ENCODE measurements around the gene PRMT2.

The PRMT2 gene

GRCh38 chr21:46603228-46603627 lies 32.2 kb upstream of the PRMT2 start:
- Histone ChIP-seq H3K4me3 (ENCODE audit: insufficient read depth in 1 of 2, low read depth in 1 of 2, low read length in 2 of 2) (no peak overlapping the region), H2AK5ac (ENCODE audit: low read length, severe bottlenecking) (no peak overlapping the region), H2BK5ac (ENCODE audit: low read depth, low read length, poor library complexity, severe bottlenecking) (no peak overlapping the region), H2BK12ac (ENCODE audit: low read length in 2 of 2) (no peak overlapping the region), H3K4me1 (ENCODE audit: control insufficient read depth, insufficient read depth, low read depth, low read length) (peaks cover 3% of the 10 kb centered on the region), H2AFZ (ENCODE audit: low read depth, low read length) (no peak overlapping the region), H3K18ac (ENCODE audit: low read depth in 1 of 2, low read length in 2 of 2) (no peak overlapping the region), H3K9me3 (ENCODE audit: control insufficient read depth, low read length) (peaks cover 2% of the 10 kb centered on the region), H3K4me2 (ENCODE audit: low read length, poor library complexity, severe bottlenecking) (no peak overlapping the region), H4K8ac (ENCODE audit: low read length) (no peak overlapping the region), H3K27ac (ENCODE audit: low read length, poor library complexity, severe bottlenecking) (no peak overlapping the region), H4K91ac (ENCODE audit: low read length) (no peak overlapping the region), H3K4ac (ENCODE audit: low read depth in 1 of 2, low read length in 2 of 2) (no peak overlapping the region), H3K36me3 (ENCODE audit: control insufficient read depth in 1 of 2, insufficient read depth in 2 of 2, low read depth in 1 of 2, low read length in 2 of 2) (no peaks in the 10 kb centered on the region), H3K23ac (ENCODE audit: low read length in 2 of 2) (no peak overlapping the region), H3K27me3 (ENCODE audit: control insufficient read depth in 1 of 2, insufficient read depth in 1 of 2, low read length in 2 of 2) (peaks cover 4 to 20% of the 10 kb centered on the region in 2 experiments), H2BK120ac (ENCODE audit: low read depth, low read length) (no peak overlapping the region), H2BK15ac (ENCODE audit: low read depth, poor library complexity, severe bottlenecking) (no peak overlapping the region), H3K9ac (ENCODE audit: low read length) (no peak overlapping the region), H3K79me1 (replicated peaks; ENCODE audit: low read length, poor library complexity, severe bottlenecking) (no peaks in the 10 kb centered on the region), H3K14ac (ENCODE audit: low read length in 2 of 2) (no peak overlapping the region)
- no peak for DNase-seq
- WGBS = 87% methylated on average over 4 of the region's 9 CpGs

- Histone ChIP-seq H3K4me2 (ENCODE audit: low read length, poor library complexity, severe bottlenecking) (no peak overlapping the region), H3K9me3 (ENCODE audit: control insufficient read depth, low read length) (peaks cover 5% of the 10 kb centered on the region), H4K8ac (ENCODE audit: low read length) (no peak overlapping the region), H3K27ac (ENCODE audit: low read length, poor library complexity, severe bottlenecking) (no peak overlapping the region), H2BK120ac (ENCODE audit: low read depth, low read length) (no peak overlapping the region), H2AK5ac (ENCODE audit: low read length, severe bottlenecking) (no peak overlapping the region), H2BK15ac (ENCODE audit: low read depth, poor library complexity, severe bottlenecking) (no peak overlapping the region), H3K36me3 (ENCODE audit: control insufficient read depth in 1 of 2, insufficient read depth in 2 of 2, low read depth in 1 of 2, low read length in 2 of 2) (no peaks in the 10 kb centered on the region), H3K27me3 (ENCODE audit: control insufficient read depth in 1 of 2, insufficient read depth in 1 of 2, low read length in 2 of 2) (peaks cover 7 to 31% of the 10 kb centered on the region in 2 experiments), H2BK5ac (ENCODE audit: low read depth, low read length, poor library complexity, severe bottlenecking) (no peak overlapping the region), H3K4me3 (ENCODE audit: insufficient read depth in 1 of 2, low read depth in 1 of 2, low read length in 2 of 2) (no peak overlapping the region), H3K18ac (ENCODE audit: low read depth in 1 of 2, low read length in 2 of 2) (no peak overlapping the region), H3K4ac (ENCODE audit: low read depth in 1 of 2, low read length in 2 of 2) (no peak overlapping the region), H3K9ac (ENCODE audit: low read length) (no peak overlapping the region), H3K14ac (ENCODE audit: low read length in 2 of 2) (no peak overlapping the region), H3K79me1 (replicated peaks; ENCODE audit: low read length, poor library complexity, severe bottlenecking) (no peaks in the 10 kb centered on the region), H4K91ac (ENCODE audit: low read length) (no peak overlapping the region), H2AFZ (ENCODE audit: low read depth, low read length) (no peak overlapping the region), H3K4me1 (ENCODE audit: control insufficient read depth, insufficient read depth, low read depth, low read length) (no peaks in the 10 kb centered on the region), H2BK12ac (ENCODE audit: low read length in 2 of 2) (no peak overlapping the region), H3K23ac (ENCODE audit: low read length in 2 of 2) (no peak overlapping the region)
- WGBS = 79% methylated on average over 8 of the region's 9 CpGs
- DNase-seq = no peak
Measured at GRCh38 chr21:46604329-46604974, 31.0 kb upstream of the PRMT2 start.

GRCh38 chr21:46604975-46605766 lies 30.3 kb upstream of the PRMT2 start, which contains the start of gene S100B:
Gene S100B, minus strand, starts transcription at chr21:46605082. Its CDS starts 2,667 bp downstream, at chr21:46602415.
- H3K27ac ChIP-seq (ENCODE audit: low read length, poor library complexity, severe bottlenecking) = no peak within 1 kb of the TSS
- WGBS = 84% methylated on average over 15 of the region's 15 CpGs
- no peak within 1 kb of the TSS for H3K9ac ChIP-seq (ENCODE audit: low read length)
- H3K23ac ChIP-seq (ENCODE audit: low read length in 2 of 2) = no peak within 1 kb of the TSS
- no peak within 1 kb of the TSS for H2BK120ac ChIP-seq (ENCODE audit: low read depth, low read length)
- peaks cover 6% of the 10 kb centered on the region for H3K9me3 ChIP-seq (ENCODE audit: control insufficient read depth, low read length)
- no peaks in the 10 kb centered on the region for H3K4me1 ChIP-seq (ENCODE audit: control insufficient read depth, insufficient read depth, low read depth, low read length)
- H3K27me3 ChIP-seq (ENCODE audit: control insufficient read depth in 1 of 2, insufficient read depth in 1 of 2, low read length in 2 of 2) = peaks cover 8 to 38% of the 10 kb centered on the region in 2 experiments
- no peak within 1 kb of the TSS for H3K4ac ChIP-seq (ENCODE audit: low read depth in 1 of 2, low read length in 2 of 2)
- no peak within 1 kb of the TSS for H3K14ac ChIP-seq (ENCODE audit: low read length in 2 of 2)
- H3K36me3 ChIP-seq (ENCODE audit: control insufficient read depth in 1 of 2, insufficient read depth in 2 of 2, low read depth in 1 of 2, low read length in 2 of 2) = no peaks in the 10 kb centered on the region
- no peak within 1 kb of the TSS for H2AFZ ChIP-seq (ENCODE audit: low read depth, low read length)
- no peak within 1 kb of the TSS for H2BK5ac ChIP-seq (ENCODE audit: low read depth, low read length, poor library complexity, severe bottlenecking)
- no peak within 1 kb of the TSS for H2BK12ac ChIP-seq (ENCODE audit: low read length in 2 of 2)
- no peak within 1 kb of the TSS for H2BK15ac ChIP-seq (ENCODE audit: low read depth, poor library complexity, severe bottlenecking)
- no peak within 1 kb of the TSS for H2AK5ac ChIP-seq (ENCODE audit: low read length, severe bottlenecking)
- H3K79me1 ChIP-seq (replicated peaks; ENCODE audit: low read length, poor library complexity, severe bottlenecking) = no peaks in the 10 kb centered on the region
- H3K4me3 ChIP-seq (ENCODE audit: insufficient read depth in 1 of 2, low read depth in 1 of 2, low read length in 2 of 2) = no peak within 1 kb of the TSS
- H4K91ac ChIP-seq (ENCODE audit: low read length) = no peak within 1 kb of the TSS
- DNase-seq = no peak
- H3K4me2 ChIP-seq (ENCODE audit: low read length, poor library complexity, severe bottlenecking) = no peak within 1 kb of the TSS
- H4K8ac ChIP-seq (ENCODE audit: low read length) = no peak within 1 kb of the TSS
- H3K18ac ChIP-seq (ENCODE audit: low read depth in 1 of 2, low read length in 2 of 2) = no peak within 1 kb of the TSS

- DNase-seq = no peak
- H3K4me3 ChIP-seq (ENCODE audit: insufficient read depth in 1 of 2, low read depth in 1 of 2, low read length in 2 of 2) = no peak overlapping the region
- no peaks in the 10 kb centered on the region for H3K79me1 ChIP-seq (replicated peaks; ENCODE audit: low read length, poor library complexity, severe bottlenecking)
- H2BK12ac ChIP-seq (ENCODE audit: low read length in 2 of 2) = no peak overlapping the region
- no peak overlapping the region for H2BK15ac ChIP-seq (ENCODE audit: low read depth, poor library complexity, severe bottlenecking)
- no peak overlapping the region for H3K4ac ChIP-seq (ENCODE audit: low read depth in 1 of 2, low read length in 2 of 2)
- H3K18ac ChIP-seq (ENCODE audit: low read depth in 1 of 2, low read length in 2 of 2) = no peak overlapping the region
- H3K4me1 ChIP-seq (ENCODE audit: control insufficient read depth, insufficient read depth, low read depth, low read length) = no peaks in the 10 kb centered on the region
- no peak overlapping the region for H2BK120ac ChIP-seq (ENCODE audit: low read depth, low read length)
- no peak overlapping the region for H2AFZ ChIP-seq (ENCODE audit: low read depth, low read length)
- no peaks in the 10 kb centered on the region for H3K36me3 ChIP-seq (ENCODE audit: control insufficient read depth in 1 of 2, insufficient read depth in 2 of 2, low read depth in 1 of 2, low read length in 2 of 2)
- H3K23ac ChIP-seq (ENCODE audit: low read length in 2 of 2) = no peak overlapping the region
- no peak overlapping the region for H3K14ac ChIP-seq (ENCODE audit: low read length in 2 of 2)
- H3K4me2 ChIP-seq (ENCODE audit: low read length, poor library complexity, severe bottlenecking) = no peak overlapping the region
- no peak overlapping the region for H2AK5ac ChIP-seq (ENCODE audit: low read length, severe bottlenecking)
- WGBS = 86% methylated on average over 14 of the region's 14 CpGs
- H4K8ac ChIP-seq (ENCODE audit: low read length) = no peak overlapping the region
- peaks cover 12% of the 10 kb centered on the region for H3K9me3 ChIP-seq (ENCODE audit: control insufficient read depth, low read length)
- H4K91ac ChIP-seq (ENCODE audit: low read length) = no peak overlapping the region
- no peak overlapping the region for H2BK5ac ChIP-seq (ENCODE audit: low read depth, low read length, poor library complexity, severe bottlenecking)
- no peak overlapping the region for H3K9ac ChIP-seq (ENCODE audit: low read length)
- no peak overlapping the region for H3K27ac ChIP-seq (ENCODE audit: low read length, poor library complexity, severe bottlenecking)
- peaks cover 8 to 42% of the 10 kb centered on the region in 2 experiments for H3K27me3 ChIP-seq (ENCODE audit: control insufficient read depth in 1 of 2, insufficient read depth in 1 of 2, low read length in 2 of 2)
Measured at GRCh38 chr21:46605767-46606426, 29.6 kb upstream of the PRMT2 start.
